Motor neuron (in vitro differentiated cells): ENCODE results near the gene ATE1. TPM values are rescaled to one million over a fixed set of nuclear protein-coding genes. Genes with fewer than 3 reads are reported as not detected.

ENCODE experiments used
- ATAC-seq, 8 experiments: fragments of 200-7000 bp; cut with Tn5 transposase; replicated peaks in 6 of 8; 2 replicates each; pipeline ENCODE4 v1.8.0; 2021; ENCODE audit warnings: mild to moderate bottlenecking in 8 of 8, moderate library complexity in 8 of 8
- H3K27ac ChIP-seq, 2 donors: fragments of 250-450 bp; sonication (Bioruptor Pico); 2 replicates each; pipeline ENCODE4 v1.9.0; 2021; ENCODE audit warnings: antibody characterized with exemption in 2 of 2, mild to moderate bottlenecking in 2 of 2, moderate library complexity in 1 of 2
- H3K4me1 ChIP-seq, 2 donors: fragments of 250-450 bp; sonication (Bioruptor Pico); replicated peaks in 1 of 2; 2 replicates each; pipeline ENCODE4 v1.6.1; 2021; ENCODE audit warnings: antibody characterized with exemption in 2 of 2, mild to moderate bottlenecking in 2 of 2, moderate library complexity in 1 of 2
- H3K4me3 ChIP-seq, 5 donors: fragments of 250-450 bp; sonication (Bioruptor Pico); 2 replicates each; pipeline ENCODE4 v1.9.0; 2021; ENCODE audit warnings: antibody characterized with exemption in 5 of 5, mild to moderate bottlenecking in 5 of 5, moderate library complexity in 4 of 5
- WGBS, 10 experiments: fragments of 450-650 bp; shearing (Covaris generic); methylation state at CpG; one replicate each; pipeline ENCODE4 v1.0.0; 2022; 5-methylcytosine and 5-hydroxymethylcytosine counted together
- in situ Hi-C, 9 experiments: fragments of 400-800 bp; cut with MboI; loops; one replicate each; pipeline ENCODE4 v1.15.0; 2021; ENCODE audit warnings: low sequenced_read_pairs in 9 of 9, low pct_unique_long_range_greater_than_20kb in 2 of 9; ENCODE audit not compliant: unreplicated experiment in 9 of 9
- total RNA-seq, 8 experiments: library from RNA; unstranded; fragments of 300-600 nt; gene quantifications; 2 replicates each; pipeline versions ENCODE4 v1.2.3 to v1.2.4, GENCODE V29; 2022

The ATE1 gene
- total RNA-seq, 8 experiments from 2014 or later, result 23.9 to 36.9 (median 31.7) TPM

GRCh38 chr10:121813857-121814256 is 114.0 kb downstream of the ATE1 start:
- 43 to 100% (median 87%) methylated on average over 1 to 3 of the region's 4 CpGs; no CpG with 5 or more reads in 1 of the 10 experiments for WGBS, 10 experiments
- Histone ChIP-seq H3K4me3 (no peak overlapping the region), H3K4me1 (peaks cover 9 to 21% of the 10 kb centered on the region in 2 donors), H3K27ac (peak overlapping the region in 1 of 2 donors; percentile 27)
- ATAC-seq, result peak in 4 of 8 experiments; percentile 13 to 44 (median 34)
- in situ Hi-C loops, result no loop called here

GRCh38 chr10:121813211-121813815 is 114.5 kb downstream of the ATE1 start:
- in situ Hi-C loops, result no loop called here
- Histone ChIP-seq H3K4me3 (no peak overlapping the region), H3K4me1 (peaks cover 9 to 21% of the 10 kb centered on the region in 2 donors), H3K27ac (no peak overlapping the region)
- 80 to 100% (median 88%) methylated on average over 1 of the region's 1 CpG; no CpG with 5 or more reads in 4 of the 10 experiments for WGBS, 10 experiments
- peak in 7 of 8 experiments; percentile 48 to 94 (median 83) for ATAC-seq

- 50 to 100% (median 75%) methylated on average over 2 to 4 of the region's 4 CpGs; no CpG with 5 or more reads in 3 of the 10 experiments for WGBS, 10 experiments
- no peak for ATAC-seq
- in situ Hi-C loops, result no loop called here
Measured at GRCh38 chr10:121812031-121812430, 115.8 kb downstream of the ATE1 start.

GRCh38 chr10:121811386-121811785 is 116.4 kb downstream of the ATE1 start:
- H3K4me1 ChIP-seq, result peaks cover 9 to 21% of the 10 kb centered on the region in 2 donors
- no peak overlapping the region for H3K27ac ChIP-seq
- in situ Hi-C loops, result no loop called here
- no peak for ATAC-seq
- 73 to 100% (median 93%) methylated on average over 1 to 2 of the region's 2 CpGs for WGBS, 10 experiments
- no peak overlapping the region for H3K4me3 ChIP-seq

More at GRCh38 chr10:121812031-121812430, 115.8 kb downstream of the ATE1 start:
- Histone ChIP-seq H3K4me1 (peaks cover 9 to 21% of the 10 kb centered on the region in 2 donors), H3K4me3 (no peak overlapping the region), H3K27ac (no peak overlapping the region)

GRCh38 chr10:121808835-121809234 is 119.0 kb downstream of the ATE1 start:
- H3K4me1 ChIP-seq, result peaks cover 8 to 13% of the 10 kb centered on the region in 2 donors
- in situ Hi-C loops, result no loop called here
- H3K4me3 ChIP-seq, result no peak overlapping the region
- 29 to 100% (median 60%) methylated on average over 1 to 2 of the region's 2 CpGs; no CpG with 5 or more reads in 1 of the 10 experiments for WGBS, 10 experiments
- ATAC-seq, result no peak
- H3K27ac ChIP-seq, result no peak overlapping the region

GRCh38 chr10:121804460-121804859 is 123.4 kb downstream of the ATE1 start:
- Histone ChIP-seq H3K4me3 (no peak overlapping the region), H3K4me1 (no peaks in the 10 kb centered on the region), H3K27ac (no peak overlapping the region)
- in situ Hi-C loops, result no loop called here
- peak in 2 of 8 experiments; percentile 48 to 67 for ATAC-seq
- 11 to 100% (median 95%) methylated on average over 1 to 4 of the region's 4 CpGs; no CpG with 5 or more reads in 1 of the 10 experiments for WGBS, 10 experiments

- Histone ChIP-seq H3K27ac (no peak overlapping the region), H3K4me1 (no peaks in the 10 kb centered on the region), H3K4me3 (no peak overlapping the region)
- in situ Hi-C loops, result no loop called here
- WGBS, 10 experiments, result 29 to 100% (median 85%) methylated on average over 1 to 2 of the region's 2 CpGs
- no peak for ATAC-seq
Measured at GRCh38 chr10:121803611-121804010, 124.2 kb downstream of the ATE1 start.

GRCh38 chr10:121800831-121801230 is 127.0 kb downstream of the ATE1 start:
- WGBS, 10 experiments, result 13 to 100% (median 95%) methylated on average over 1 to 2 of the region's 2 CpGs; no CpG with 5 or more reads in 1 of the 10 experiments
- ATAC-seq, result no peak
- H3K27ac ChIP-seq, result no peak overlapping the region
- in situ Hi-C loops, result no loop called here
- no peaks in the 10 kb centered on the region for H3K4me1 ChIP-seq
- no peak overlapping the region for H3K4me3 ChIP-seq

- ATAC-seq, result peak in 1 of 8 experiments; percentile 52
- Histone ChIP-seq H3K4me3 (no peak overlapping the region), H3K4me1 (no peaks in the 10 kb centered on the region), H3K27ac (no peak overlapping the region)
- WGBS, 10 experiments, result 0 to 93% (median 67%) methylated on average over 1 to 3 of the region's 3 CpGs; no CpG with 5 or more reads in 1 of the 10 experiments
- in situ Hi-C loops, result no loop called here
Measured at GRCh38 chr10:121800146-121800545, 127.7 kb downstream of the ATE1 start.

- 60 to 100% (median 87%) methylated on average over 1 to 8 of the region's 8 CpGs; no CpG with 5 or more reads in 1 of the 10 experiments for WGBS, 10 experiments
- H3K27ac ChIP-seq, result no peak overlapping the region
- peak in 1 of 8 experiments; percentile 45 for ATAC-seq
- H3K4me1 ChIP-seq, result no peaks in the 10 kb centered on the region
- H3K4me3 ChIP-seq, result no peak overlapping the region
- in situ Hi-C loops, result no loop called here
Measured at GRCh38 chr10:121797490-121797889, 130.3 kb downstream of the ATE1 start.

- H3K4me1 ChIP-seq, result no peaks in the 10 kb centered on the region
- H3K4me3 ChIP-seq, result no peak overlapping the region
- ATAC-seq, result no peak
- H3K27ac ChIP-seq, result no peak overlapping the region
- 52 to 100% (median 75%) methylated on average over 1 to 3 of the region's 3 CpGs for WGBS, 10 experiments
- in situ Hi-C loops, result no loop called here
Measured at GRCh38 chr10:121796342-121796741, 131.5 kb downstream of the ATE1 start.

- WGBS, 10 experiments, result 86 to 100% (median 100%) methylated on average over 1 to 3 of the region's 3 CpGs; no CpG with 5 or more reads in 3 of the 10 experiments
- H3K4me1 ChIP-seq, result no peaks in the 10 kb centered on the region
- in situ Hi-C loops, result no loop called here
- no peak overlapping the region for H3K4me3 ChIP-seq
- no peak for ATAC-seq
- no peak overlapping the region for H3K27ac ChIP-seq
Measured at GRCh38 chr10:121792198-121792597, 135.6 kb downstream of the ATE1 start.

GRCh38 chr10:121791761-121792160 is 136.1 kb downstream of the ATE1 start:
- 88 to 100% (median 100%) methylated on average over 1 to 5 of the region's 5 CpGs; no CpG with 5 or more reads in 1 of the 10 experiments for WGBS, 10 experiments
- Histone ChIP-seq H3K27ac (no peak overlapping the region), H3K4me1 (no peaks in the 10 kb centered on the region), H3K4me3 (no peak overlapping the region)
- no peak for ATAC-seq
- in situ Hi-C loops, result no loop called here

GRCh38 chr10:121788717-121789116 is 139.1 kb downstream of the ATE1 start:
- WGBS, 10 experiments, result 71 to 100% (median 100%) methylated on average over 1 to 3 of the region's 3 CpGs; no CpG with 5 or more reads in 1 of the 10 experiments
- ATAC-seq, result no peak
- in situ Hi-C loops, result no loop called here

More at GRCh38 chr10:121788717-121789116, 139.1 kb downstream of the ATE1 start:
- Histone ChIP-seq H3K4me1 (no peaks in the 10 kb centered on the region), H3K4me3 (no peak overlapping the region), H3K27ac (no peak overlapping the region)
